NCI-H446 (cell line): Measurements from ENCODE around the gene ANKRD1.

Experiments used
- DNase-seq, 2 experiments: peaks; one replicate each; lab custom pipeline; 2025; lab: John Stamatoyannopoulos, UW

The ANKRD1 gene

GRCh38 chr10:90935581-90936275 is 14.8 kb upstream of the ANKRD1 start:
- no peak for DNase-seq

GRCh38 chr10:90930971-90931871 is 10.3 kb upstream of the ANKRD1 start:
- no peak for DNase-seq

DNA sequence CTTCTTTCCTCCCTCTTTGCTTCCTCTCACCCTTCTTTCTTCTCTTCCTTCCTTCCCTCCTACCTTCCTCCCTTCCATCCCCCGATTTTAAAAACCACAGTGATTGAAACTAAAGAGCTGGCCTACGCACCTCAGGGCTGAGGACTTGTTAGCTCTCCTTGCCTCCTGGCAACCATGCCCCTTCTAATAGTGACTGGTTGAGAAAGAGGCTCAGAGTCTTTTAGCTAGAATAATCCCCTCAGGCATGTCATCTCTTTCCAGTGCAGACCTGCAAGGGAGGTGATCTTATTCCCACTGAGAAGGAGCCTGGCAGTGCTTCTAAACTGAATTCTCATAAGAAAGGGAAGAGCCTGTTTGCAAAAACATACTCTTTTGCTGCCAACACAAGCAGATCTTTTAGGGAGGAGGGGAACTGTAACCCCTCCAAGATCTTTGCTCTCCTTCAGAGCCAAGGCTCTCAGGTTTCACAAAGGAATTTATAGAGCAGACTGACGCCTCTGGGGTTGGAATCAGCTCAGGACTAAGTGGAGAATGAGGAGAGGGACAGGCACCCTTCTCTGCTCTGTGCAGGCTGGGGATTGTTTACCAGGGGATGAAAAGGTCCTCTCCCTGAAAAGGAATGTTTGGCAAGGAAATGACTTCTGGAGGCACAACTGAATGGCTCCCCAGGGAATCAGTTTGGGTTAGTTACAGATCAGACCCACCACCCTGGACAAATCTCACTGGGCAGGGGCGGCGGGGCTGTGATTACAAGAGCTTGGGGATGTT is 9.4 kb upstream of the ANKRD1 start:
- peak in 1 of 2 experiments; percentile 65 for DNase-seq

DNA sequence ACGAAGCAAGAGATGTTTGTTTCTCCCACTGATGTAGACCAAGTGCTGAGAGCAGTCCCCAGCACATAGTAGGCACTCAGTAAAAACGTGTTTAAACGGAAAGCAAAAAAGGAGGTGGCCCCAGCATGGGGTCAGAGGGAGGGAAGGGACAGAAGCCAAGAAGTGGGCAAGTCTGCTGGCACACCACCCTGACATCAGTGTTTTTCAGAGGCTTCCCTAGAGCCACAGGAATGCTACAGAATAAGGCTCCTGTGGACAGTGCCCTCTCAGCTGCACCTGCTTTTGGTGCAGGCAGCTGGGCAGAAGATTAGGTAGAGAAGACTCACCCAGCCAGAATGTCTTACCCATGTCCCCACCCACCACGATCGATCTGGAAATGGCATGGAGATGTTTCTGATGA is 8.3 kb upstream of the ANKRD1 start:
- DNase-seq, result no peak

DNA sequence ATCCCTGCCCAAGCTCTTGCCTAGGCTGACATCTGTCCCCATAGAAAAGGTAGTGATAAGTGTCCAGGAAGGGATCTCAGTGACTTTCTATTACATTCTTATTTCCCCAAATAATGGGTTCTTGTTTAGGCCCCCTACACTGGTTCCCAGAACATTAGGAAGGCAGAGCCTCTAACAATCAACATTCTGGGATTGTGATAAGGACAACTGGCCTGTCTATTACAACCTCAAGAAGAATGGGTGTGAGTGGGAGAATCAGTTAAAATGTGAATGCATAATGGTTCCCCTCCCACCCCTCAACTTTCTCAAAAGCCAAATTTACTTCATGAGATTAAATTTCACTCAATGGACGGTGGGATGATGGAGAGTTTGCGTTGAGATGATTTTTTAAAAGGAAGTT is 6.4 kb upstream of the ANKRD1 start:
- no peak for DNase-seq

DNA sequence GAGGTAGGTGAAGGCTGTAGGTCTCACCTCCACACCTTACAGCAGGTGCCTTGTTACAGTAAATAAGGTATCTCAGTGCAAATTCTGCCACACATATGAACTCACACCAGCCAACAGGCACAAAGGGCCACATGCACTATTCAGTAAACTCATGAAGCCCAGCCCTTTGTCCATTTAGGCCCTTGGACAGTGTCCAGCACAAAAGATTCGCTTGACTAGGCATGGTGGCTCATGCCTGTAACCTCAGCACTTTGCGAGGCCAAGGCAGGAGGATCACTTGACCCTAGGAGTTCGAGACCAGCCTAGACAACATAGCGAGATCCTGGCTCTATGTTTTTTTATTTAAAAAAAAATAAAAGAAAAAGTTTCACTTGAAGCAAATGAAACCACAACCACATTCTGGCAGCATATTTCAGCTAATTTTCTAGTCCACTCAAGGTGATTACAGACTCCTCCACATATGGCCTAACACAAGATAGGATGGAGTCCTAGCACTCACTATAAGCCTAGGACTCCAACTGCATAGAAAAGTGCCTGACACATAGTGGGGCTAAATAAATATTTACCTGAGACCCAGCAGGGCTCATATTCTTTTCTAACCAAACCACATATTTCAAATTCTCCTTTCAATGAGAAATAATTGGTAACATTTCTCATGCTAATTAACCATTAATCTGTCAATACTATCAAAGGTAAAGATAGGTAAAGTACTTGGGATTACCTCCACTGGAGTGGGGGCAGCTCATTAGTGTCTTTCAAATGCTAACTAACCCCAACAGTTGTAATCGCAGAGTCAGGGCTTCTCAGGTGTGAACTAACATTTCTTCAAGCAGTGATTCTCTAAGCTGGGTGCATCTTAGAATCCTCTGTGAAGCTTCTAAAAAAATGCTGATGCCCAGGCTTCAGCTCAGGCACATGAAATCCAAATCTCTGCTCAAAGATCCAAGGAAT is 4.5 kb upstream of the ANKRD1 start:
- DNase-seq, result no peak

- DNase-seq, result no peak
Measured at GRCh38 chr10:90924552-90924951, 3.7 kb upstream of the ANKRD1 start.

- no peak for DNase-seq
Measured at GRCh38 chr10:90923111-90923731, 2.3 kb upstream of the ANKRD1 start.

DNA sequence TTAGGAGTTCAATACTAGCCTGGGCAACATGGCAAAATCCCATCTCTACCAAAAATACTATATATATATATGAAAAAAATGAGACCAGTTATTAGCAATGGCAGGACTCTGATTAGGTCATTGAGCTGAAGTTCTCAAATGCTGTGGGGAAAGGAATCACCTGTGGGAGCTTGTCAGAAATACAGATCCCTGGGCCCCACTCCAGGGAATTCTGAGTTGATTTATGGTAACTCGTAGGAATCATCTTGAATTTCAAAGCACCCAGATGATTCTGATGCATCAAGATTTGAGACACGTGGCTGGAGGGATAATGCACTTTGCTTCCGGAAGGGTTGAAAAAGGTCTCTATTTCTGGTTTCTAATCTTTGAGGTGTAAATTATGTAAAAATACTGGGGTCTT is 1.0 kb upstream of the ANKRD1 start:
- DNase-seq, result no peak

GRCh38 chr10:90919683-90920574 is 958 bp downstream of the ANKRD1 start:
- no peak for DNase-seq

- no peak for DNase-seq
Measured at GRCh38 chr10:90917968-90918318, 2.9 kb downstream of the ANKRD1 start.

- DNase-seq, result no peak
Measured at GRCh38 chr10:90917238-90917967, 3.5 kb downstream of the ANKRD1 start.

DNA sequence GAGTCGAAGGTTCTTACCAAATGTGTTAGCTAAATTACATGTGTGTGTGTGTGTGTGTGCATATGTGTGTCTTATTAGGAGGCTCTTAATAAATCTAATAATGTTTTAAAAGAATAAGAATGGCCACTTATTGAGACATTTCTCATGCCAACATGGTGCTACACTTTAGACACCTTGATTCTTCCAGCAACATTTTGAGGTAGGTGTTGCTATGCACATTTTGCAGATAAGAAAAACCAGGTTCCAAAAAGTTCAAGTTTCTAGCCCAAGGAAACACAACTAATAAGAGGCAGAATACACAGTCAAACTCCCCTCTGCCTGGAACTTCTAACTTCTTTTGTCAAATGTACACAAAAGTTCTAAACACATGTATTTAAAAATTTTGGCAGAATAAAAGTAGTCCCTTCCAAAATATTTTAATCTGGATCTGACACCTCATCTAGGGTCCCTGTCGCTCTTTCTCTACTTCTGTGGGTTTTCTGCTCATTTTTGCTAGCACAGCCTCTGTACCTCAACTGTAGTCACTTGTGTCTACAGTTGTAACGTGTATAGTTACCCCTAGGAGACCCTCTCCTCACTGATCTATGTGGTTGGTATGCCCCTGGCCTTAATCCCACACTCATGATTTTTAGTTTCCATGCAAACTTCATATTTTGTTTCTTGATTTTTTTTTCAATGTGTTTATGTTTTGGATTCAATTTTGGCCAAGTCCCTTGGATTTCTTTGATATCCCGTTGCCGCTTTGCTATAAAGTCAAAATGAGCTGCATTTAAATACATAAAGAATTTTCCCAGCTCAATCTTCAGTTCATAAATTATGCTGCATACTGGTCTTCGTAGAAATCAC is 4.3 kb downstream of the ANKRD1 start:
- no peak for DNase-seq

- DNase-seq, result no peak
Measured at GRCh38 chr10:90915766-90916075, 5.2 kb downstream of the ANKRD1 start.

GRCh38 chr10:90914992-90915765 is 5.7 kb downstream of the ANKRD1 start:
- no peak for DNase-seq

DNA sequence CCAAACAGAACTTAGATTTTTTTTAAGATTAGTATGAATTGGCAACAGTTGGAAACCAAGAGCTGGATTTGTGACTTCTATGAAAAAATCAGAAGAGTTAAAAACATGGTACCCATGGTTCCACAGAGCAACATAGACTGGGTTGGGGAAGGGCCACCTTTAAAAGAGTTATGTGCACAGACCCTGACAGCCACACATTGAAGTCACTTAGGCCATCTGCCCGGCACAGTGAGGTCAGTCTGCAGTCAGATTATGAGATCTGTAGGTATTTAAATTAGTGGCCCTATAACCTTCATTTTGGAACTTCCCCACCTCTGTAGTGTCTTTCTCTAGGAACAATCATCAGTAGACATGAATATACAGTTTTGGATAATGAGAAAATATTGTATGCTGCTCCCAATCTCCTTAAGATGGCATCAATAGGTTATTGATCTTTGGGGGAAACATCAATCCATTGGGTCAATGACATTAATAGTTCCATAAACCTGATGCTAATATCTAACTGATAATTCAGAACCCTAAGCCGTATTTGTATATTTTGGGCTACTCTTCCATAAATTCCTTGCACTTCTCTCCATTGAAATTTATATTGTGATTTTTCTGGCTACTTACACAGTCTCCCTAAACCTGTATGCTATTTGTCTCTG is 7.0 kb downstream of the ANKRD1 start:
- no peak for DNase-seq

DNA sequence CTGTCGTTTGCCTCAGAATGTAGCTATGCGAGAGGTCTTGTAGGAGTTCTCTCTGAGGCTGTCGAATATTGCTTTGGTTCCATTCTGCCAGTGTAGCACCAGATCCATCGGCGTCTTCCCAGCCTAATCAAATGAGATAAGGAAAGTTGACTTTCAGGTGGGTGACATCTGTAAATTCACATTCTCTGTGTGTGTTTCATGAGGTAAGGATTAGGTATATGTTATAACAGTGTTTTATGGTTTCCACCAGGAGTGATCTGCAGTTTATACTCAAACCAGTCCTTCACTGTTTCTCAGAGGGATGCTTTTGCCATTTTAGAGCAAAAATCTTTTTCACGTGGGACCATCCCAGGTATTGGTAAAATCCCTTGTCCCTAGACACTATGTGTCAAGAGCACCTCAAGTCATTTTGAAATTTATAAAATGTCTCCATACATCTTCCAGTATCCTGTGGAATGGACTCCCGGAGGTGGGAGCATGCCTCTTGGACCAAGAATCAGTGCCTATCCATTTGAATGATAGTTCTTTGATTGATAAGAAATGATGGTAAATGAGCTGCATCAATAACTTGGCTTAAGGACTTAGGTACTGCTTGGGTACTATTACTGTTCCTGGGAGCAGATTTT is 7.9 kb downstream of the ANKRD1 start:
- DNase-seq, result no peak
